NCI-H2196 (cell line): Measurements from ENCODE around the gene MRPL12.

Experiments used
- DNase-seq: peaks from one replicate; lab custom pipeline; 2025; ENCODE audit not compliant: unreplicated experiment; lab: John Stamatoyannopoulos, UW

The MRPL12 gene

DNA sequence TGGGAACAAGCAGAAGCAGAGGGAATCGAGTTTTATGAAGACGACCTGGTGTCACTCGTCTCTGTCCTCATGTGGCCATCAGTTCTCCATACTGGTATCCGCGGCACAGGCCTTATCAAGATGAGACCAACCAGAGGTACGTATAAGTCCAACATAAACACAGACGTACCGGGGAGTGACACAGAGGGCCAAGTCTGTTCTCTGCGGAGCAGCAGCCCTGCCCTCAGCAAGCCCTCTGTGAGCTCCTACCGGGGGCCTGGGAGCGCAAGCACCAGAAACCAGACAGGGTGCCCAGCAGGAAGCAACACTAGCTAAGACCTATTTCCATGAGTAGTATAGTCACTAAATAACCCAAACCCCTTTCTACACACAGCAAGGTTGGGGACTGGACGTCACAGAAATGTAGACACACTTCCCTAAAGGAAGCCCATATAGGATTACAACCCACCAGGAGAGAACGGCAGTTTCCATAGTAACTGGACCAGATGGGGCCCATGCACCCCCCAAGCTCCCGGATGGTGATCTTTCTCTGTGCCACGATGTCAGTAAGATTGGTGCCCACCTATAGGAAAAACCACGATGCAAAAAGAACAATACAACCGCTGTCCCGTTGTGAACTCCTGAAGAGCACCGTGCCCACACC, 20.5 kb upstream of the MRPL12 start:
- no peak for DNase-seq

DNA sequence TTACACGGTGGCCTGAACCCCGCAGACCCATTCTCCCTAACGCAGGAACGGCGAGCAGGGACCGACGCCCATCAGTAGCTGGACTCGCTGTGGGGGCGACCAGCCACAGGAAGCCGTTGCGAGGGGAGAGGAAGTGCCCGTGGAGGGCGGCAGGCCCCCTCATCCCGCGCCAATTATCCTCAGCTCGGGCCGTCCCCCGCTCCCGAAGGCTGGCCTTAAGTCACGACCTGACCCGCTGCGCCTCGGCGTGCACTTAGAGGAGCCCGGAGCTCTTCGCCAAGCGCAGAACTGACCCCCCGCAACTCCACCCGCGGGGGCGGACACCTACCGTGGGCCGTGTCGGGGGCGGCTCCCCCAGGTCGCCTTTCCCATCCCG, 20.0 kb upstream of the MRPL12 start:
- no peak for DNase-seq

DNA sequence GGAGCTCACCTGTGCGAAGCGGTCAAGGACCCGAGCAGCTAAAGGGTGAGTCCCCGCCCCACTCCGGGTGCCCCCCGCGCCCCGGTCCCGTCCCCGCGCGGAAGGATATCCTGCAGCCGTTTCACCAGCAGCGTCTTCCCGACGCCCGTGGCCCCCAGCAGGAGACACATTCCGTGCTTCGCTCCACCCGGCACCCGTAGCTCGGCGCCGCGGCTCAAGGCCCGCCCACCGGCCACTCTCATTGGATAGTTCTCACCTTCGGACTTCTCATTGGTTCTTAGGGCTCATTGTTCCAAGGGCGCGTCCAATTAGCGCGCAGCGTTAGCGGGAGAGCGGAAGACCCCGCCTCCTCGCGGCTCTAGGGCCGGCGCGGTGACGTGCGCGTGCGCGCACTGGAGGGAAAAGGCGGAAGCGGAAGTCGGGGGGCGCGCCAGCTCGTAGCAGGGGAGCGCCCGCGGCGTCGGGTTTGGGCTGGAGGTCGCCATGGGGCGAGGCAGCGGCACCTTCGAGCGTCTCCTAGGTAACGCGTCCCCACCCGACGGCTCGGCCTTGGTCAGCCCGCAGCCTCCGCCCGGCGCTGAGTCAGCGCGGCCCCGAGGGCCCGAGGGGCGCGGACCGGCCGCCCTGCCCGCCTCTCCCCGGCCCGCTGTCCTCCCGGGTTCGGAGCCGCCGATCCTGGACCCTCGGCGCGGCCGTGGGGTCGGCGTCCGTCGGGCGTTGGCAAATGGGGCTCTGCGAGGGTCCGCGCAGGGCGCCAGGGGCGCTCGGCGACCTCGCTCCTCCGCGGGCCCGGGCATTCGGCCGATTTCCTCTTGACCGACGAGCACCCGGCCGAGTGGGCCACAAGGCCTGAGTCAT, 19.4 kb upstream of the MRPL12 start, which contains the start of the genes ARL16 and HGS:
ARL16 (minus strand) TSS at position 214 of the 858 bp plus-strand sequence; CDS start at position 170, 44 bp downstream.
HGS (plus strand) TSS at position 428 of the 858 bp plus-strand sequence; CDS start at position 484, 56 bp downstream.
- peak; percentile 100 for DNase-seq

- DNase-seq, result no peak
These were observed 18.7 kb upstream of the MRPL12 start for GRCh38 chr17:81684442-81684911.

- peak; percentile 39 for DNase-seq
These were observed 18.1 kb upstream of the MRPL12 start for GRCh38 chr17:81685108-81685507.

DNA sequence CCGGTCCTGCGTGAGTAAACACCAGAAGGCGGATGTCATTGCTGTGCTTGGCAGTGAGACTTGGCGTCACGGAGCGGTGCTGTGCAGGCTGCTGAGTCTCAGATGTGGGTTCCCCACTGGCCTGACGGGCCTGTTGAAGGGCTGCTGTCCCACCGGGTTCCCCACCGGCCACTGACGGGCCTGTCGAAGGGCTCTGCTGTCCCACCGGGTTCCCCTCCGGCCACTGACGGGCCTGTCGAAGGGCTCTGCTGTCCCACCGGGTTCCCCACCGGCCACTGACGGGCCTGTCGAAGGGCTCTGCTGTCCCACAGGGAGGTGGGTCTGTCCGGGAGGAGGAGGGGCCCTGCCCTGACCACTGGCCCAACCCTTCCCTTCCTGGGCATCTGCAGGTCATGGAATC, 16.6 kb upstream of the MRPL12 start:
- DNase-seq, result no peak

DNA sequence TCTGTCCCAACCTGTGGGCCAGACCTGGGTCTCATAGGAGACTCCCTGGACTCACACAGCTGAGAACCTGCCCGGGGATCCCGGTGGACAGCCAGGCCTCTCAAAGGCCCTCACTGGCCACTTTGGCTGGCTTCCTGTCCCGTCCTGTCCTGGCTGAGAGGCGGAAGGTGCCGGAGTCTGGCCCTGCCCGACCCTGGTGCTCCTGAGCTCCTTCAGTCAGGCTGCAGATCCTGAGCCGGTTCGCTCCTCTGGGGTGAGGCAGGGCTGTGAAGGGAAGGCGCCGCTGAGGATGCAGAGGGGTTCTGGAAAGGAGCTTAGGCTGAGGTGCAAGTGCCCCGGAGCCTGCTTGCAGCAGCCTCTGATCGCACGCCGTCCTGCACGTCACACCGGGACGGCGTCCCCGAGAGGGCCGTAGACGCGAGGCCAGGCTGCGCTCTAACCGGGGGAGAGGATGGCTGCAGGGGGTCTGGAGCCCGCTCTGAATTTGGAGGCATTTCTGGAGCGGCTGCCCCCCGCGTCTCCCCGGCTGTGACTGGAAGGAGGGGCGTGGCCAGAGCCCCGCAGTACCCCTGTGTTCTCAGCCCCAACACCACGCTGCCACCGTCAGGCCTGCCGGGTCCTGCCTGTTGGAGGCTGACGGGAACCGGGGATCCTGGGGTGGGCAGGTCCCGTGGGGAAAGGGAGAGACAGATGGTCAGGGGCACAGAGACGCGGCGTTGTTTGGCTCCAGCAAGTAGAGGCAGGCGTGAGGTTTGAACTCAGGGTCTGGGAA, 15.2 kb upstream of the MRPL12 start:
- no peak for DNase-seq

DNA sequence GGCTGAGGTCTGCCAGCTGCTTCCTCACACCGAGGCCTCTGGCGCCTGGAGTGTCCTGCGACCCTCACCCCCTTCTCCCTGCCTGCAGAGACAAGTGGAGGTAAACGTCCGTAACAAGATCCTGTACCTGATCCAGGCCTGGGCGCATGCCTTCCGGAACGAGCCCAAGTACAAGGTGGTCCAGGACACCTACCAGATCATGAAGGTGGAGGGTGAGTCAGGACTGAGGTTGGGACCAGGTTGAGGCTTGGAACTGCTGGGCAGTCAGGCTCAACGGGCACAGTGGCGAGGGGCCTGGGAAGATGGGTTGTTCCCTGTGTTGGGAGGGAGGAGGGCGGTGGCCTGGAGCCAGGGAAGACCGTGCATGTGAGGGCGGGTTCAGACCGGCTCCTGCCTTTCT, 14.6 kb upstream of the MRPL12 start:
- DNase-seq, result no peak

GRCh38 chr17:81690066-81690465, 13.1 kb upstream of the MRPL12 start:
- DNase-seq, result no peak

GRCh38 chr17:81690549-81690948, 12.6 kb upstream of the MRPL12 start:
- no peak for DNase-seq

DNA sequence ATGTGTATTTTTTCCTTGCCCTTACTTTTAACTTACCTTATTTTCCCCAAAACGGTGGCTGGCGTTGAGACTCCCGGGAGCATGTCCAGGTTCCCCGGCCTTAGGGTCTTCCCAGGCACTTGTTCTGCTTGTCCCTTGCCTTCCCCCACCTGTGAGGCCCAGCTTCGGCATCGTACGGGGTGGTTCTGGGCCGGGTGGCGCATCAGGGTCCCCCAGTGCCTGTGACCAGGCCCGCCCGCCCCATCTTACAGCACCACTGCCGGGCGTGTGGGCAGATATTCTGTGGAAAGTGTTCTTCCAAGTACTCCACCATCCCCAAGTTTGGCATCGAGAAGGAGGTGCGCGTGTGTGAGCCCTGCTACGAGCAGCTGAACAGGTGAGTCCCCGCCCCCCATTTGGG, 12.0 kb upstream of the MRPL12 start:
- DNase-seq, result no peak

GRCh38 chr17:81691608-81692007, 11.6 kb upstream of the MRPL12 start:
- DNase-seq, result no peak

DNA sequence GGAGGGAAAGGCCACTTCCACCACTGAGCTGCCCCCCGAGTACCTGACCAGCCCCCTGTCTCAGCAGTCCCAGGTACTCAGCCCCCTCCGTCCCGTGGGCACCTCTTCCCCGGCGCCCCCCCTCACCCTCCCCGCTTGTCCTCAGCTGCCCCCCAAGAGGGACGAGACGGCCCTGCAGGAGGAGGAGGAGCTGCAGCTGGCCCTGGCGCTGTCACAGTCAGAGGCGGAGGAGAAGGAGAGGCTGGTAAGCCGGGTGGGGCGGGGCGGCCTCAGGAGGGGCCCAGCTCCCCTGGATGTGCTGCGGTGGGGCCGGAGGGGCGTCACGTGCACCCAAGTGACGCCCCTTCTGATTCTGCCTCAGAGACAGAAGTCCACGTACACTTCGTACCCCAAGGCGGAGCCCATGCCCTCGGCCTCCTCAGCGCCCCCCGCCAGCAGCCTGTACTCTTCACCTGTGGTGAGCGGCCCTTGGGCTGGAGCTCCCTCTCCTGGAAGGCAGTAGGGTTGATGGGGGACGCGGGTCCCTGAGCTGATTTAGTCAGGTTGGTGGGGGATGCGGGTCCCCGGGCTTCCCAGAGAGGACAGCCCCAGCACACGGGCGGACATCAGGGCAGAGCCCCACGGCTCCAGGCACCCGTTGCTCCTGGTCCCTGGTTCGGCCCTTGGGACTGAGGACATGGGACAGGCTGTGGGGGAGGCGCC, 9.5 kb upstream of the MRPL12 start:
- DNase-seq, result no peak

- no peak for DNase-seq
These were observed 8.4 kb upstream of the MRPL12 start for GRCh38 chr17:81694810-81695209.

- DNase-seq, result no peak
These were observed 8.0 kb upstream of the MRPL12 start for GRCh38 chr17:81695211-81695610.

DNA sequence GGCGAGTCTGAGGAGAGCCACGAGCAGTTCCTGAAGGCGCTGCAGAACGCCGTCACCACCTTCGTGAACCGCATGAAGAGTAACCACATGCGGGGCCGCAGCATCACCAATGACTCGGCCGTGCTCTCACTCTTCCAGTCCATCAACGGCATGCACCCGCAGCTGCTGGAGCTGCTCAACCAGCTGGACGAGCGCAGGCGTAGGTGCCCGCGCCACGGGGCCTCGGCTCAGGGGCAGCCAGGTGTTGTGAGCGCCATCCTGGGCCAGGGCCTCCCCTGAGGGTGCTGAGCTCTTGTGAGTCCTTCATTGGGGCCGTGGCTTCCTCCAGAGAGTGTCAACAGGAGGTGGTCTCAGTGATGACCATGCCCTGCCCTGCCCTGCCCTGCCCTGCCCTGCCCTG, 7.4 kb upstream of the MRPL12 start:
- no peak for DNase-seq

DNA sequence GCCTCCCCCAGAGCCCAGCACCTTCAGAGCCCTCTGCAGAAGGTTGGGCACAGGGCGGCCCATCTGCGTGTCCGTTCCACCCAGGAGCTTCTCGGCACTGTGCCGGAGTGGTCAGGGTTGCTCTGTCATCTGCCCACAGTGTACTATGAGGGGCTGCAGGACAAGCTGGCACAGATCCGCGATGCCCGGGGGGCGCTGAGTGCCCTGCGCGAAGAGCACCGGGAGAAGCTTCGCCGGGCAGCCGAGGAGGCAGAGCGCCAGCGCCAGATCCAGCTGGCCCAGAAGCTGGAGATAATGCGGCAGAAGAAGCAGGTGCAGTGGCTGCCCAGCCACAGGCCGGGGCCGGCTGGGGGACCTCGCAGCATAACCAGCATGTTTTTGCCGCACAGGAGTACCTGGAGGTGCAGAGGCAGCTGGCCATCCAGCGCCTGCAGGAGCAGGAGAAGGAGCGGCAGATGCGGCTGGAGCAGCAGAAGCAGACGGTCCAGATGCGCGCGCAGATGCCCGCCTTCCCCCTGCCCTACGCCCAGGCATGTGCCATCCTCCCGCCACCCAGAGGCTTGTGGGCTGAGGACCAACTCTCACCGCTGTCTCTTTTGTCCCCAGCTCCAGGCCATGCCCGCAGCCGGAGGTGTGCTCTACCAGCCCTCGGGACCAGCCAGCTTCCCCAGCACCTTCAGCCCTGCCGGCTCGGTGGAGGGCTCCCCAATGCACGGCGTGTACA, 6.8 kb upstream of the MRPL12 start:
- DNase-seq, result no peak

GRCh38 chr17:81697261-81698044, 5.7 kb upstream of the MRPL12 start:
- DNase-seq, result no peak
